ENCODE data around the gene CMTM4. TPM values are rescaled to one million over a fixed set of nuclear protein-coding genes. Genes with fewer than 3 reads are reported as not detected.
"Not testable (repeated sequence)": the region's sequence is repeated elsewhere in the genome, so short reads cannot be mapped to it uniquely, and the experiment has no call there.

Gene CMTM4
- total RNA-seq, 3 donors from 2014 or later: 2.6 to 3.0 (median 2.8) TPM

DNA sequence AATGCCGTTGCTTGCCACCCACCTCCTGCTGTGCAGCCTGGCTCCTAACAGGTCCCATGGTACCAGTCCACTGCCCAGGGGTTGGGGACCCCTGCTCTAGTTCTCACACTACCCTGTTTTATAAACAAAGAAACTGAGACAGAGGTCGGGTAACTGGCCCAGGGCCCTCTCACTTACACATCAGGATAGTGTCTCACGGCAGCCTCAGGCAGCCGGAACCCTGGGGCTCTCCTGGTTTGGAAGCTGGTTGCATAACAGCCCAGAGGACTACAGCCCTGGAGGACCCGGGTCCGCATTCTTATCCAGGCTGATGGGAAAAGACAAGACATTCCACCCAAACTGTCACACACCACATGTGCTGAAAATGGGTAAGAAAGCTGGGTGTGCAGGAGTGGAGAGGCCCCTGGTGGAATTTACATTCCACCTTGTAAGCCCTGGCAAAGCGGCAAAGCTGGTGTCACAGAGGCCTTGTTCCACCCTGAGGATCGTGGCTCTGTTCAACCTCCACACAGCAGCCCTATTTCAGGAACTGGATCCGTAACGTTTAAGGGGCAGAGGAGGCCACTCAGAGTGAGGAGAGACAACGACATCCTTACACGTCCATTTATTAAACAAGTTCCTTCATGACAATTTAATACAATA, 82.3 kb downstream of the CMTM4 start:
- H3K27me3 Mint-ChIP-seq (ENCODE audit: low read depth): no peaks in the 10 kb centered on the region
- DNase-seq: no peak
- no peak overlapping the region for H3K4me3 Mint-ChIP-seq
- no peaks in the 10 kb centered on the region for H3K4me1 Mint-ChIP-seq (ENCODE audit: low read depth)
- ATAC-seq: no peak
- H3K9me3 Mint-ChIP-seq: no peaks in the 10 kb centered on the region
- H3K36me3 Mint-ChIP-seq (ENCODE audit: insufficient read depth): peaks cover 8% of the 10 kb centered on the region

DNA sequence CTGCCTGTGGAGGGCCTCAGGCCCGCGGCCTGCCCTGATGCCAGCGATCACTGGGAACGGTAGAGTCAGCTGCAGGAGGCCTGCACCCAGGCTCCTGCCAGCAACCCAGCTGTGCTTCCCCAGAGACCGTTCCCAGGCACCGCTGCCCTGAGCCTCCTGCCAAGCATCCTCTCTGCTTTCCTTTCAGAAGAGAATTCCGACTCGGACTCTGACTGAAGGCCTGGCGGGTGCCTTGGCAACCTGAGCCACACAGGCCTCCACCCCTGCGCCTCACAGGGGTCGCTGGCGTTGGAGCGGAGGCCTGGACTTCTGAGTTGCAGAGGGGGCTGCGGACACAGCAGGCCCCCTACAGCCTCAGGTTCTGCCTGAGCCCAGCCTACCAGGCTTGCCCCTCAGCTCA, 84.1 kb downstream of the CMTM4 start:
- DNase-seq (no peak), ATAC-seq (no peak)
- Mint-ChIP-seq H3K36me3 (ENCODE audit: insufficient read depth) (peaks cover 8% of the 10 kb centered on the region), H3K4me1 (ENCODE audit: low read depth) (peaks cover 15% of the 10 kb centered on the region), H3K4me3 (no peak overlapping the region), H3K9me3 (no peaks in the 10 kb centered on the region), H3K27me3 (ENCODE audit: low read depth) (no peaks in the 10 kb centered on the region)

- not testable (repeated sequence) for H3K27me3 Mint-ChIP-seq (ENCODE audit: low read depth); H3K9me3 Mint-ChIP-seq; ATAC-seq; DNase-seq; H3K36me3 Mint-ChIP-seq (ENCODE audit: insufficient read depth); H3K4me3 Mint-ChIP-seq
- peaks cover 19% of the 10 kb centered on the region for H3K4me1 Mint-ChIP-seq (ENCODE audit: low read depth)
These were observed 84.6 kb downstream of the CMTM4 start for GRCh38 chr16:66611911-66612310.

- H3K36me3 Mint-ChIP-seq (ENCODE audit: insufficient read depth): peaks cover 8% of the 10 kb centered on the region
- H3K4me1 Mint-ChIP-seq (ENCODE audit: low read depth): peaks cover 27% of the 10 kb centered on the region
- H3K27me3 Mint-ChIP-seq (ENCODE audit: low read depth): no peaks in the 10 kb centered on the region
- H3K4me3 Mint-ChIP-seq: no peak overlapping the region
- ATAC-seq: no peak
- DNase-seq: no peak
- no peaks in the 10 kb centered on the region for H3K9me3 Mint-ChIP-seq
These were observed 86.3 kb downstream of the CMTM4 start for GRCh38 chr16:66610111-66610820.

- Mint-ChIP-seq H3K4me1 (ENCODE audit: low read depth) (peaks cover 27% of the 10 kb centered on the region), H3K36me3 (ENCODE audit: insufficient read depth) (peaks cover 8% of the 10 kb centered on the region), H3K4me3 (no peak overlapping the region), H3K27me3 (ENCODE audit: low read depth) (no peaks in the 10 kb centered on the region), H3K9me3 (no peaks in the 10 kb centered on the region)
- DNase-seq (no peak), ATAC-seq (no peak)
These were observed 87.4 kb downstream of the CMTM4 start for GRCh38 chr16:66609139-66609510.

DNA sequence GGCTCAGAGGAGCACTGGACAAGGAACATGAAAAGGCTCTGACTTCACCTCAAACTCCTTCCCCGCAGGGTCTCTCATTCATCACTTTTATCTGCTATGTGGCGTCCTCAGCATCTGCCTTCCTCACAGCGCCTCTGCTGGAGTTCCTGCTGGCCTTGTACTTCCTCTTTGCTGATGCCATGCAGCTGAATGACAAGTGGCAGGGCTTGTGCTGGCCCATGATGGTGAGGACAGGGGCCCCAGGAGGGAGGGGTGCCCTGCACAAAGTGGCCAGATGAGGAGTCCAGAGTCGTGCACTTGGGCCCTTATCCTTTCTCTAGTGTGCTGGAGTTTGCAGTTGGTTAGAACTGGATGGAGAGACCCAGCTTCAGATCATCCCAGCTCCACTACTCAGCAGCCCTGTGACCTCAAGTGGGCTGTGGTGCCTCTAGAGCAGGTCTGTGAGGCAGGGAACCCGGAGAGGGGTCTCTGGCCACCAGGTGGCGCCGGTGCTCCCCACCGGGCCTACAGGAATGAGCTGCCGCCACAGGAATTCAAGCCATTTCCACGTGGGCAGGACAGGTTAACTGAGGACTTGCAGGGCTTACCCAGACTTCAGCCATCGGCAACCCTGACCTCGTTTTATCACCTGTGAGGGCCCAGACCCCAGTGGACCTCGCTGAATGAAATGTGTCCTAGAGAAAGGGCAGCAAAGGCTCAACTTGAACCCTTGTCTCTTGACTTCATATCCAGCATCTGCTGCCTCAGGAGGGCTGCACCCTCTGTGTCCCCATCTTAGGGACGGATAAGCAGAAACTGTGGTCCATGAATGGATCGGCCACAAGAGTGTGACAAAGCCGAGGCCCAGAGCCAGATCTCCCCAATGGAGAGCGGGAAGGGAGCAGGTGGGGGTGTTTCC, 88.1 kb downstream of the CMTM4 start:
- peaks cover 33% of the 10 kb centered on the region for H3K4me1 Mint-ChIP-seq (ENCODE audit: low read depth)
- peak; percentile 84 for DNase-seq
- H3K36me3 Mint-ChIP-seq (ENCODE audit: insufficient read depth): peaks cover 8% of the 10 kb centered on the region
- H3K9me3 Mint-ChIP-seq: no peaks in the 10 kb centered on the region
- H3K4me3 Mint-ChIP-seq: no peak overlapping the region
- no peaks in the 10 kb centered on the region for H3K27me3 Mint-ChIP-seq (ENCODE audit: low read depth)
- peak; percentile 38 to 46 for ATAC-seq

- H3K9me3 Mint-ChIP-seq: no peaks in the 10 kb centered on the region
- H3K4me3 Mint-ChIP-seq: peak overlapping the region; percentile 76
- no peak for DNase-seq
- no peak for ATAC-seq
- H3K36me3 Mint-ChIP-seq (ENCODE audit: insufficient read depth): peaks cover 8% of the 10 kb centered on the region
- no peaks in the 10 kb centered on the region for H3K27me3 Mint-ChIP-seq (ENCODE audit: low read depth)
- peaks cover 37% of the 10 kb centered on the region for H3K4me1 Mint-ChIP-seq (ENCODE audit: low read depth)
These were observed 90.4 kb downstream of the CMTM4 start for GRCh38 chr16:66605979-66606751.

- H3K36me3 Mint-ChIP-seq (ENCODE audit: insufficient read depth): peaks cover 7% of the 10 kb centered on the region
- ATAC-seq (peak; percentile 23 to 31), DNase-seq (peak; percentile 30)
- peak overlapping the region; percentile 76 for H3K4me3 Mint-ChIP-seq
- peaks cover 4% of the 10 kb centered on the region for H3K9me3 Mint-ChIP-seq
- H3K27me3 Mint-ChIP-seq (ENCODE audit: low read depth): no peaks in the 10 kb centered on the region
- H3K4me1 Mint-ChIP-seq (ENCODE audit: low read depth): peaks cover 41% of the 10 kb centered on the region
These were observed 91.2 kb downstream of the CMTM4 start for GRCh38 chr16:66605177-66605978.

GRCh38 chr16:66604376-66605176, 92.0 kb downstream of the CMTM4 start, which contains the start of gene CMTM3:
Gene CMTM3, plus strand, starts transcription at chr16:66604704. Its CDS starts 102 bp downstream, at chr16:66604806.
- no peaks in the 10 kb centered on the region for H3K36me3 Mint-ChIP-seq (ENCODE audit: insufficient read depth)
- DNase-seq: peak; percentile 69
- no peaks in the 10 kb centered on the region for H3K27me3 Mint-ChIP-seq (ENCODE audit: low read depth)
- ATAC-seq: peak; percentile 72 to 73
- peaks cover 45% of the 10 kb centered on the region for H3K4me1 Mint-ChIP-seq (ENCODE audit: low read depth)
- peak within 1 kb of the TSS; percentile 82 for H3K4me3 Mint-ChIP-seq
- peaks cover 4% of the 10 kb centered on the region for H3K9me3 Mint-ChIP-seq

DNA sequence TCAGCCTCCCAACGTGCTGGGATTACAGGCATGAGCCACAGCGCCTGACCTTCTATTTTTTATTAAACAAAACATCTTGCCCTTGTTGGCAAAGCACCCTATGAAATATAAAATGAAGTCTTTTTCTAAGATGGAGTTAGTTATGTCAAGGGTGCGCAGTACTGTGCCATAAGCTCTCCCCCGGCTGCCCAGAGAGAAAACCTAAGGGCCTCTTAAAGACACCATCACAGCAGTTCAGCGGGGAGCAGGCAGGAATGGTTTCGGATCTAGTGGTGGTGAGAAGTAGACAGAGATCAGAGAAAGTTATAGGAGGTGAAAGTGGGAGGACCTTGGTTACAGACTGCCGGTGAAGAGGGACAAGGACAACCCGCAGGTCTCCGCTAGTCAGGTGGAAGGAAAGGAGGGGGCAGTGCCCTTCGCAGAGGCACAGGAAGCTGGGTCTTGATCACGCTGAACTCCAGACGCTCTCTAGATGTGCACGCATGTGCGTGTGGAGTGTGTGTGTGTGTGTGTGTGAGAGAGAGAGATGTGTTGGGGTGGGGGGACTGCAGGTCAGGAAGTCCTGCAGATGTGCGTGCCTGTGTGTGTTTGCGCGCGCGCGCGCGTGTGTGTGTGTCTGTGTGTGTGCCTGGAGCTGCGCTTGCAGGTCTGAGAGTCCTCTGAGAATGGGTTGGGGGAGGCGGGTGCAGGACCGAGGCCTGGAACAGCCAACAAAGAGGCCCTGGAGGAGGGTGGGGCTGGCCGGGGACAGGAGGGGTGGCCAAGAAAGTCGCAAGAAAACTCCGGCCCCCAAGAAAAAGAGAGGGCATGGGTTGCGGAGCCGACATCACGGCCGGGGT, 92.8 kb downstream of the CMTM4 start:
- H3K36me3 Mint-ChIP-seq (ENCODE audit: insufficient read depth): no peaks in the 10 kb centered on the region
- peaks cover 45% of the 10 kb centered on the region for H3K4me1 Mint-ChIP-seq (ENCODE audit: low read depth)
- no peaks in the 10 kb centered on the region for H3K27me3 Mint-ChIP-seq (ENCODE audit: low read depth)
- peak; percentile 48 for DNase-seq
- peak; percentile 44 to 48 for ATAC-seq
- H3K9me3 Mint-ChIP-seq: peaks cover 4% of the 10 kb centered on the region
- H3K4me3 Mint-ChIP-seq: peak overlapping the region; percentile 82

DNA sequence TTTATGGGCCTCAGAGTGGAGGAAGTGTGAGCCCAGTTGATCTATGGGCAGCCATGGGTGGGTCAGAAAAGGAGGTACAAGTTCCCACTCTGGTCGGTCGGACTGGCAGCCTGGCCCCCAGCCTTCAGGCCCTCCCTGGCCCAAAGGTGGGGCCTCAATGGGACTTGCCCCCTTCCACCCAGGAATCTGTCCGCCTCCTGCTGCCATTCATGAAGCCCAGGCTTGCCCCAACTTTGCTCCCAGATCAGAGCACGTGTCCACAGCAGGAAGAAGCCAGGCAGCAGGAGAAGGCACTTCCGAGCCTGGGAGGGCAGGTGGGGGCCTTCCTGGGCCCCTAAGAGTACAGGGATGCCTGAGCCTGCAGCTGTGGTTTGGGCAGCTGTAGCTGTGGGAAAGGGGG, 95.1 kb downstream of the CMTM4 start:
- ATAC-seq (no peak), DNase-seq (no peak)

DNA sequence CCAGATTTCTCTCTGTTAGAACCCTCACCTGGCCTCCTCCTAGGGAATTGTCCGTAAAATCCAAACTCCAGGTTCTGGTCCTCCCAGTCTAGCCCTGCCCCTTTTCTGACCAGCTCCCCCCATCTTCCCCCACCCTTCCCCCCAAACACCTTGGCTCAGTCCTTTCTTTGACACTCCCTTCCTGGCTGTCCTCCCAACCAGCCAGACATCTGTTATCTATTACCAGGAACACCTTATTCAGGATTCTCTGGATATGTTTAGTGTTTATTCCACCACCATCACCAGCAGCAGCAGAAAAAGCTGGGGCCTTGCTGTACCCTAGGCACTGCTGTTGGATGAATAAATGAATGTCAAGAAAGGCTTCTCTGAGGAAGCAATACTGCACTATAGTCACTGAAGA, 96.1 kb downstream of the CMTM4 start:
- DNase-seq (no peak), ATAC-seq (no peak)
- no peak overlapping the region for H3K4me3 Mint-ChIP-seq
- H3K27me3 Mint-ChIP-seq (ENCODE audit: low read depth): no peaks in the 10 kb centered on the region
- H3K4me1 Mint-ChIP-seq (ENCODE audit: low read depth): peaks cover 33% of the 10 kb centered on the region
- H3K36me3 Mint-ChIP-seq (ENCODE audit: insufficient read depth): no peaks in the 10 kb centered on the region
- H3K9me3 Mint-ChIP-seq: peaks cover 4% of the 10 kb centered on the region

More for the DNA sequence above, 95.1 kb downstream of the CMTM4 start:
- no peaks in the 10 kb centered on the region for H3K36me3 Mint-ChIP-seq (ENCODE audit: insufficient read depth)
- no peaks in the 10 kb centered on the region for H3K27me3 Mint-ChIP-seq (ENCODE audit: low read depth)
- H3K9me3 Mint-ChIP-seq: peaks cover 4% of the 10 kb centered on the region
- H3K4me1 Mint-ChIP-seq (ENCODE audit: low read depth): peaks cover 41% of the 10 kb centered on the region
- H3K4me3 Mint-ChIP-seq: no peak overlapping the region
